ENCODE results near the gene C10orf95.

Gene C10orf95

DNA sequence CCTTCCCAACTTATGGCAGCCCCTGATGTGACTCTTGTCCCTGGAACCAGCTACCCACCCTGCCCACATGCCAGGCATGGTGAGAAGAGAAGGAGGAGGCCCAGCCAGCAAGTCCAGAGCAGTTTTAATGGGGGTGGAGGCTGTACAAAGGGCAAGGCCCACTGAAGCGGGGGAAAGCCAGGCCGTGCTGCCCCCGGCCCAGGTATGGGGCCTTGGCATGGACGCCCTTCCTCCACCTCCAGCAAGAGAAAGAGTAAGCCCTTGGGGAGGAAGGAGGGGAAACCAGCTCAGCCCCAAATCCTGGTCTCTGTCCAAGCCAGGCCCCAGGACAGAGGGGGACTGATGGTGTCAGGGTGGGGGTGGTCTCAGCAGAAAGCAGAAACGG lies 48.8 kb downstream of the C10orf95 start:
- no peak overlapping the region for H2AFZ ChIP-seq
- no peaks in the 10 kb centered on the region for H3K79me2 ChIP-seq
- no peak overlapping the region for H3K9ac ChIP-seq
- H3K27ac ChIP-seq: no peak overlapping the region
- H3K36me3 ChIP-seq (ENCODE audit: control insufficient read depth, insufficient read depth, low read length): no peaks in the 10 kb centered on the region
- H3K4me3 ChIP-seq (ENCODE audit: low read depth, low read length): no peak overlapping the region
- no peaks in the 10 kb centered on the region for H3K9me3 ChIP-seq (ENCODE audit: control insufficient read depth, low read length)
- H3K27me3 ChIP-seq (ENCODE audit: control insufficient read depth, insufficient read depth, low read length): no peaks in the 10 kb centered on the region
- peaks cover 7% of the 10 kb centered on the region for H3K4me1 ChIP-seq
- no peak overlapping the region for H3K4me2 ChIP-seq (ENCODE audit: low read length)
- no peak for TF ChIP-seq CTCF (IDR thresholded peaks at IDR 0.05)

DNA sequence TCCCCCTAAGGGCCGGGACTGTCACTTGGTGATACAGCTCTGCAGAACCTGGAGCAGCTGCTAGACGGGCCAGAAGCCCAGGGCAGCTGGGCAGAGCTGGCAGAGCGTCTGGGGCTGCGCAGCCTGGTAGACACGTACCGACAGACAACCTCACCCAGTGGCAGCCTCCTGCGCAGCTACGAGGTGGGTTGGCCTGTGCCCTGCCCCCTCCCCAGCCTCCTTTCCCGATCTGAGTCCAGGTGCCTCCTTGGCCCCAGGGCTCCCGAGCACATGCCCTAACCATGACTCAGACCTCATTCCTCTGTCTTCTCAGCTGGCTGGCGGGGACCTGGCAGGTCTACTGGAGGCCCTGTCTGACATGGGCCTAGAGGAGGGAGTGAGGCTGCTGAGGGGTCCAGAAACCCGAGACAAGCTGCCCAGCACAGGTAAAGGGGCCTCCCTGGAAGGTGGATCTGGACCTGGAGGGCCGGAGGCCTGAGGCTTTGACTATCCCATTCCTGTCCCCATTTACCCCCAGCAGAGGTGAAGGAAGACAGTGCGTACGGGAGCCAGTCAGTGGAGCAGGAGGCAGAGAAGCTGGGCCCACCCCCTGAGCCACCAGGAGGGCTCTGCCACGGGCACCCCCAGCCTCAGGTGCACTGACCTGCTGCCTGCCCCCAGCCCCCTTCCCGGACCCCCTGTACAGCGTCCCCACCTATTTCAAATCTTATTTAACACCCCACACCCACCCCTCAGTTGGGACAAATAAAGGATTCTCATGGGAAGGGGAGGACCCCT lies 49.4 kb downstream of the C10orf95 start:
- H3K9ac ChIP-seq: no peak overlapping the region
- no peak overlapping the region for H3K27ac ChIP-seq
- no peaks in the 10 kb centered on the region for H3K27me3 ChIP-seq (ENCODE audit: control insufficient read depth, insufficient read depth, low read length)
- no peaks in the 10 kb centered on the region for H3K9me3 ChIP-seq (ENCODE audit: control insufficient read depth, low read length)
- no peak overlapping the region for H2AFZ ChIP-seq
- H3K4me1 ChIP-seq: peaks cover 7% of the 10 kb centered on the region
- H3K4me3 ChIP-seq (ENCODE audit: low read depth, low read length): no peak overlapping the region
- H3K79me2 ChIP-seq: no peaks in the 10 kb centered on the region
- TF ChIP-seq CTCF (IDR thresholded peaks at IDR 0.05): no peak
- no peak overlapping the region for H3K4me2 ChIP-seq (ENCODE audit: low read length)
- no peaks in the 10 kb centered on the region for H3K36me3 ChIP-seq (ENCODE audit: control insufficient read depth, insufficient read depth, low read length)

DNA sequence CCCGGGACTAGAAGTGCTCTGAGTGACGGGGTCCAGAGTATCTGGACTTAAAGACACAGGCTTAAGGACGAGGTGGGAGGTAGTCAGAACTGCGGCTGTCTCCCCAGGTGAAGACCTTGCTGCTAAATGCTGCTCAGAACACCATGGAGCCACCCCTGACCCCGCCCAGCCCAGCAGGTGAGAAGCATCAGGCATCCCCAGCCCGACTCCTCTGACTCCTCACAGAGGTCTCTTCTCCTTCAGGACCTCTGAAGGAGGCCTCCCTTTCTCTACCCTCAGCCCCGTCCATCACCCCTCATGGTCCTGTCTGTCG lies 50.0 kb downstream of the C10orf95 start:
- no peak overlapping the region for H3K4me2 ChIP-seq (ENCODE audit: low read length)
- no peaks in the 10 kb centered on the region for H3K36me3 ChIP-seq (ENCODE audit: control insufficient read depth, insufficient read depth, low read length)
- no peaks in the 10 kb centered on the region for H3K79me2 ChIP-seq
- no peak overlapping the region for H2AFZ ChIP-seq
- no peaks in the 10 kb centered on the region for H3K27me3 ChIP-seq (ENCODE audit: control insufficient read depth, insufficient read depth, low read length)
- no peak overlapping the region for H3K9ac ChIP-seq
- H3K4me1 ChIP-seq: peaks cover 7% of the 10 kb centered on the region
- H3K9me3 ChIP-seq (ENCODE audit: control insufficient read depth, low read length): no peaks in the 10 kb centered on the region
- H3K27ac ChIP-seq: no peak overlapping the region
- TF ChIP-seq CTCF (IDR thresholded peaks at IDR 0.05): no peak
- no peak overlapping the region for H3K4me3 ChIP-seq (ENCODE audit: low read depth, low read length)

DNA sequence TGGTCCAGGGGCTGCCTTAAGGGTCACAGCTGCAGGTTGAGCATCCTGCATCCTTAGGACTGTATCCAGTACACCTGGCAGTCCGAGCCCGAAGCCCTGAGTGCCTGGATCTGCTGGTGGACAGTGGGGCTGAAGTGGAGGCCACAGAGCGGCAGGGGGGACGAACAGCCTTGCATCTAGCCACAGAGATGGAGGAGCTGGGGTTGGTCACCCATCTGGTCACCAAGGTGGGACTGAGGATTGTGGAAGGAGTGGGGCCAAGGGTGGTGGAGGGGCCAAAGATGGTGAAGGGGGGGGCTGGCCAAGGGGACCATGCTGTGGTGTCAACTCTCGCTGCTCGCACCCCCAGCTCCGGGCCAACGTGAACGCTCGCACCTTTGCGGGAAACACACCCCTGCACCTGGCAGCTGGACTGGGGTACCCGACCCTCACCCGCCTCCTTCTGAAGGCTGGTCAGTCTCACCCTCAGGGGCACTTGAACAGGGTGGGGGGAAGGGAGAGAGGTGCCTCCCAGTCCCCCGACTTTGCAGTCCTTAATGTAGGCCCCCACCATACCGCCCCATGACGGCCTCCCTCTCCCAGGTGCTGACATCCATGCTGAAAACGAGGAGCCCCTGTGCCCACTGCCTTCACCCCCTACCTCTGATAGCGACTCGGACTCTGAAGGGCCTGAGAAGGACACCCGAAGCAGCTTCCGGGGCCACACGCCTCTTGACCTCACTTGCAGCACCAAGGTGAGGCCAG lies 50.6 kb downstream of the C10orf95 start:
- no peaks in the 10 kb centered on the region for H3K36me3 ChIP-seq (ENCODE audit: control insufficient read depth, insufficient read depth, low read length)

More for the DNA sequence above, 50.6 kb downstream of the C10orf95 start:
- Histone ChIP-seq H3K27me3 (ENCODE audit: control insufficient read depth, insufficient read depth, low read length) (no peaks in the 10 kb centered on the region), H3K4me3 (ENCODE audit: low read depth, low read length) (no peak overlapping the region), H3K9me3 (ENCODE audit: control insufficient read depth, low read length) (no peaks in the 10 kb centered on the region), H3K4me2 (ENCODE audit: low read length) (no peak overlapping the region), H3K9ac (no peak overlapping the region), H3K4me1 (peaks cover 11% of the 10 kb centered on the region), H3K79me2 (no peaks in the 10 kb centered on the region), H3K27ac (no peak overlapping the region), H2AFZ (no peak overlapping the region)
- no peak for TF ChIP-seq CTCF (IDR thresholded peaks at IDR 0.05)
